IPS-NIHi7 (cell line): ENCODE results near the gene RAB27A.

Source experiments
- DNase-seq: peaks from one replicate; pipeline ENCODE4 v3.0.0; 2012; ENCODE audit warnings: mixed read lengths; ENCODE audit errors: extremely low spot score

The RAB27A gene

GRCh38 chr15:55222588-55222987, 67.0 kb downstream of the RAB27A start:
- no peak for DNase-seq

- no peak for DNase-seq
Measured at GRCh38 chr15:55221090-55222011, 68.3 kb downstream of the RAB27A start.

GRCh38 chr15:55220606-55221005, 69.0 kb downstream of the RAB27A start:
- DNase-seq = no peak

GRCh38 chr15:55218056-55218455, 71.6 kb downstream of the RAB27A start:
- no peak for DNase-seq

- no peak for DNase-seq
Measured at GRCh38 chr15:55204464-55204863, 85.1 kb downstream of the RAB27A start.

GRCh38 chr15:55202206-55202605, 87.4 kb downstream of the RAB27A start:
- DNase-seq = no peak

GRCh38 chr15:55198706-55199105, 90.9 kb downstream of the RAB27A start:
- no peak for DNase-seq

GRCh38 chr15:55197719-55198118, 91.9 kb downstream of the RAB27A start:
- DNase-seq = no peak

GRCh38 chr15:55197362-55197705, 92.3 kb downstream of the RAB27A start:
- no peak for DNase-seq

GRCh38 chr15:55196458-55197361, 92.9 kb downstream of the RAB27A start, which contains the start of gene RSL24D1:
TSS of gene RSL24D1 (minus strand) at chr15:55196941. CDS start at chr15:55196890, 51 bp downstream.
- peak; percentile 96 for DNase-seq

GRCh38 chr15:55195996-55196395, 93.6 kb downstream of the RAB27A start:
- DNase-seq = no peak

- no peak for DNase-seq
Measured at GRCh38 chr15:55194256-55194655, 95.4 kb downstream of the RAB27A start.

- DNase-seq = no peak
Measured at GRCh38 chr15:55186331-55186730, 103.3 kb downstream of the RAB27A start.

GRCh38 chr15:55183679-55184078, 105.9 kb downstream of the RAB27A start:
- no peak for DNase-seq

- DNase-seq = no peak
Measured at GRCh38 chr15:55179141-55179540, 110.5 kb downstream of the RAB27A start.

GRCh38 chr15:55170361-55170760, 119.3 kb downstream of the RAB27A start:
- no peak for DNase-seq

GRCh38 chr15:55168350-55168974, 121.2 kb downstream of the RAB27A start:
- peak; percentile 91 for DNase-seq

GRCh38 chr15:55164284-55164683, 125.3 kb downstream of the RAB27A start:
- no peak for DNase-seq
